Measurements from ENCODE around the gene SEMA6D. TPM values are rescaled to one million over a fixed set of nuclear protein-coding genes. Genes with fewer than 3 reads are reported as not detected.

SEMA6D gene
- total and polyA plus RNA-seq, 2 donors from 2014 or later = 12.9 to 16.9 TPM

GRCh38 chr15:47786371-47786770 is 69.1 kb downstream of the SEMA6D start:
- no peak overlapping the region for H3K27ac ChIP-seq (ENCODE audit: low read depth in 2 of 2, low read length in 2 of 2)
- no peak for DNase-seq
- H3K4me1 ChIP-seq (ENCODE audit: control insufficient read depth in 2 of 3, insufficient read depth in 2 of 3, low read depth in 1 of 3, low read length in 3 of 3) = no peaks in the 10 kb centered on the region
- H3K4me3 ChIP-seq (ENCODE audit: low read length in 3 of 3) = no peak overlapping the region
- H3K9ac ChIP-seq (ENCODE audit: low read length in 3 of 3) = no peak overlapping the region
- H3K27me3 ChIP-seq (ENCODE audit: control insufficient read depth, insufficient read depth, low read length) = no peaks in the 10 kb centered on the region
- H3K36me3 ChIP-seq (ENCODE audit: control insufficient read depth in 2 of 3, insufficient read depth in 3 of 3, low read length in 3 of 3) = no peaks in the 10 kb centered on the region
- H3K9me3 ChIP-seq (ENCODE audit: control insufficient read depth in 2 of 3, insufficient read depth in 1 of 3, low read length in 3 of 3) = no peaks in the 10 kb centered on the region
- no peak for FAIRE-seq
- intact Hi-C loops (cut with DNase I) = no loop called here
- no peak for TF ChIP-seq CTCF (IDR thresholded peaks at IDR 0.05; ENCODE audit: borderline replicate concordance, extremely low read depth, insufficient read depth)

- intact Hi-C loops (cut with DNase I) = no loop called here
- no peak overlapping the region for H3K9ac ChIP-seq (ENCODE audit: low read length in 3 of 3)
- H3K27ac ChIP-seq (ENCODE audit: low read depth in 2 of 2, low read length in 2 of 2) = no peak overlapping the region
- H3K27me3 ChIP-seq (ENCODE audit: control insufficient read depth, insufficient read depth, low read length) = no peaks in the 10 kb centered on the region
- H3K9me3 ChIP-seq (ENCODE audit: control insufficient read depth in 2 of 3, insufficient read depth in 1 of 3, low read length in 3 of 3) = no peaks in the 10 kb centered on the region
- no peaks in the 10 kb centered on the region for H3K4me1 ChIP-seq (ENCODE audit: control insufficient read depth in 2 of 3, insufficient read depth in 2 of 3, low read depth in 1 of 3, low read length in 3 of 3)
- no peak overlapping the region for H3K4me3 ChIP-seq (ENCODE audit: low read length in 3 of 3)
- FAIRE-seq = no peak
- DNase-seq = no peak
- no peak for TF ChIP-seq CTCF (IDR thresholded peaks at IDR 0.05; ENCODE audit: borderline replicate concordance, extremely low read depth, insufficient read depth)
- H3K36me3 ChIP-seq (ENCODE audit: control insufficient read depth in 2 of 3, insufficient read depth in 3 of 3, low read length in 3 of 3) = no peaks in the 10 kb centered on the region
These were observed 70.6 kb downstream of the SEMA6D start for GRCh38 chr15:47787875-47788274.

- H3K9ac ChIP-seq (ENCODE audit: low read length in 3 of 3) = no peak overlapping the region
- intact Hi-C loops (cut with DNase I) = no loop called here
- no peaks in the 10 kb centered on the region for H3K9me3 ChIP-seq (ENCODE audit: control insufficient read depth in 2 of 3, insufficient read depth in 1 of 3, low read length in 3 of 3)
- DNase-seq (no peak), FAIRE-seq (no peak)
- no peak overlapping the region for H3K4me3 ChIP-seq (ENCODE audit: low read length in 3 of 3)
- no peaks in the 10 kb centered on the region for H3K27me3 ChIP-seq (ENCODE audit: control insufficient read depth, insufficient read depth, low read length)
- no peaks in the 10 kb centered on the region for H3K36me3 ChIP-seq (ENCODE audit: control insufficient read depth in 2 of 3, insufficient read depth in 3 of 3, low read length in 3 of 3)
- no peak for TF ChIP-seq CTCF (IDR thresholded peaks at IDR 0.05; ENCODE audit: borderline replicate concordance, extremely low read depth, insufficient read depth)
- no peak overlapping the region for H3K27ac ChIP-seq (ENCODE audit: low read depth in 2 of 2, low read length in 2 of 2)
- no peaks in the 10 kb centered on the region for H3K4me1 ChIP-seq (ENCODE audit: control insufficient read depth in 2 of 3, insufficient read depth in 2 of 3, low read depth in 1 of 3, low read length in 3 of 3)
These were observed 71.4 kb downstream of the SEMA6D start for GRCh38 chr15:47788685-47789084.

GRCh38 chr15:47791161-47791560 is 73.9 kb downstream of the SEMA6D start:
- H3K9ac ChIP-seq (ENCODE audit: low read length in 3 of 3) = no peak overlapping the region
- no peak for TF ChIP-seq CTCF (IDR thresholded peaks at IDR 0.05; ENCODE audit: borderline replicate concordance, extremely low read depth, insufficient read depth)
- no peaks in the 10 kb centered on the region for H3K4me1 ChIP-seq (ENCODE audit: control insufficient read depth in 2 of 3, insufficient read depth in 2 of 3, low read depth in 1 of 3, low read length in 3 of 3)

More at GRCh38 chr15:47791161-47791560, 73.9 kb downstream of the SEMA6D start:
- no peaks in the 10 kb centered on the region for H3K9me3 ChIP-seq (ENCODE audit: control insufficient read depth in 2 of 3, insufficient read depth in 1 of 3, low read length in 3 of 3)
- H3K36me3 ChIP-seq (ENCODE audit: control insufficient read depth in 2 of 3, insufficient read depth in 3 of 3, low read length in 3 of 3) = no peaks in the 10 kb centered on the region
- intact Hi-C loops (cut with DNase I) = no loop called here
- FAIRE-seq = no peak
- no peaks in the 10 kb centered on the region for H3K27me3 ChIP-seq (ENCODE audit: control insufficient read depth, insufficient read depth, low read length)
- no peak overlapping the region for H3K27ac ChIP-seq (ENCODE audit: low read depth in 2 of 2, low read length in 2 of 2)
- H3K4me3 ChIP-seq (ENCODE audit: low read length in 3 of 3) = no peak overlapping the region
- DNase-seq = no peak
